Heart left ventricle (tissue), 16 donors: ENCODE data around the gene CLDN24. TPM values are rescaled to one million over a fixed set of nuclear protein-coding genes. Genes with fewer than 3 reads are reported as not detected.

ENCODE experiments used
- ATAC-seq, 4 donors: fragments of 200-7000 bp; cut with Tn5 transposase; one replicate each; pipeline ENCODE4 v1.9.1; 2020 to 2022; ENCODE audit warnings: moderate library complexity in 4 of 4, mild to moderate bottlenecking in 3 of 4, moderate number of reproducible peaks in 1 of 4
- DNase-seq, 5 donors: peaks; one replicate each; pipeline ENCODE4 v3.0.0-alpha.2; 2020
- H3K27ac ChIP-seq, 12 donors: fragments of 200-600 bp; sonication (generic) in 4 of 12; one replicate each; pipeline versions ENCODE4 v1.5.0 to v1.8.0; 2016 to 2022; ENCODE audit warnings: mild to moderate bottlenecking in 2 of 12
- H3K27me3 ChIP-seq, 9 donors: fragments of 200-600 bp; sonication (generic) in 2 of 9; one replicate each; pipeline versions ENCODE4 v1.5.1 to v1.8.0; 2016 to 2022; ENCODE audit warnings: mild to moderate bottlenecking in 3 of 9
- H3K36me3 ChIP-seq, 9 donors: fragments of 200-600 bp; sonication (generic) in 2 of 9; one replicate each; pipeline versions ENCODE4 v1.5.0 to v1.8.0; 2018 to 2022; ENCODE audit warnings: mild to moderate bottlenecking in 2 of 9
- H3K4me1 ChIP-seq, 12 donors: fragments of 200-600 bp; sonication (generic) in 4 of 12; one replicate each; pipeline versions ENCODE4 v1.5.0 to v1.8.0; 2016 to 2022; ENCODE audit warnings: mild to moderate bottlenecking in 3 of 12
- H3K4me3 ChIP-seq, 12 donors: fragments of 200-600 bp; sonication (generic) in 4 of 12; one replicate each; pipeline versions ENCODE4 v1.5.0 to v1.8.0; 2017 to 2022; ENCODE audit warnings: mild to moderate bottlenecking in 9 of 12, moderate library complexity in 4 of 12
- H3K9me3 ChIP-seq, 12 donors: fragments of 200-600 bp; sonication (generic) in 4 of 12; one replicate each; pipeline versions ENCODE4 v1.5.0 to v1.8.0; 2016 to 2022; ENCODE audit warnings: mild to moderate bottlenecking in 1 of 12
- CTCF ChIP-seq, 12 donors: fragments of 200-600 bp; sonication (generic) in 4 of 12; IDR thresholded peaks; one replicate each; pipeline versions ENCODE4 v1.5.0 to v1.8.0; 2018 to 2022; ENCODE audit warnings: antibody characterized with exemption in 12 of 12, mild to moderate bottlenecking in 5 of 12
- POLR2A ChIP-seq, 2 donors: fragments of 450-650 bp; IDR thresholded peaks; one replicate each; pipeline ENCODE4 v1.6.1; 2017; ENCODE audit warnings: antibody characterized with exemption in 2 of 2, mild to moderate bottlenecking in 2 of 2, moderate library complexity in 2 of 2
- WGBS, 4 donors: extraction: QIAGEN DNeasy Blood & Tissue Kit in 2 of 4; methylation state at CpG; one replicate each; pipeline versions ENCODE4 v1.1.5 to v1.1.7; 2013 to 2018; 5-methylcytosine and 5-hydroxymethylcytosine counted together
- intact Hi-C, 10 donors: fragments of 100-400 bp; cut with DNase I; formaldehyde crosslinking; loops; one replicate each; pipeline versions ENCODE4 v1.11.1 to v1.14.2; 2022
- polyA plus RNA-seq, 2 donors: library from polyadenylated mRNA; stranded (reverse); fragments of 200-250 nt; gene quantifications; one replicate each; pipeline ENCODE4 v1.2.3, GENCODE V29; 2013
- total RNA-seq, 9 donors: library from RNA; depleted of rRNA in 2 of 9; stranded (reverse); fragments of >200 nt in 2 of 9; fragmentation: NEBNext Ultra II Directional in 3 of 9; extraction: Animal tissue kit (Norgen Biotek cat#: 25700) in 3 of 9; gene quantifications; one replicate each; pipeline versions ENCODE4 v1.1.0 to v1.2.4, GENCODE V29; 2016 to 2023
- donor health status: ischemic (EF 13 %, LVEDD 7.1; RV severe dilation, severe dysfunction).
- donor health status: healthy with polysubstance abuse.
- donor health status: DM: no; HTN: yes; CAD: no.
- donor health status: DM: no; HTN: no; CAD: no.
- donor health status: ischemic (EF 25% LVEDD 6.9; RV normal size, moderate dysfunction).
- donor health status: ischemic (EF 25% LVEDD 5.7; RV mildly dilated, moderate dysfunction).
- donor health status: healthy.
- donor health status: DM: yes; HTN: yes; CAD: no.
- donor health status: ischemic (EF 35%, LVEDD 5.7; RV mildly dilated, moderate dysfunction).
- donor health status: nonischemic (EF 11% LVEDD 7.7; RV severe dilation, severe dysfunction).
- donor health status: DM: yes; HTN: yes; CAD: no.
- donor health status: PGD.
- donor health status: ischemic (EF 29% LVEDD 5.4; RV normal size, mild dysfunction).
- donor health status: nonischemic (EF 23%, LVEDD 6.1; RV moderate dilation, normal function).

The CLDN24 gene
- total and polyA plus RNA-seq, 11 donors, result not detected

DNA sequence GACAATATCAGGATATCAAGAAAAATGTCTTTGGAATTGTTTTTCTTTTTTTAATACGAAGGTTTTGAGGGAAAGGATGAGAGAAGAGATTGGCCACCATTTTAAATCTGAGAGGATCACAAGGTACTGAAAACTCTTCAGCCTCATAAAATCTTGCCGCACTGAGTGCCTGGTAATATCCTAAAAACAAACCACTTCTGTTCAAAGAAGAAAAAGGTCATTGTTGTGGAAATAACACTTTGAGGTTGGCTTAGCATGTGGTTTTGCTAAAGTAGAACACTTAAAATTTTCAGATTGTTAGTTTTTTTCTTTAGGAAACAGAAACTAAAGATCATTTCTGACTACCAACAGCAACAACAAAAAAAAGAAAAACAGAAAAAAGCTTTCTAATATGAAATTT is 1.1 kb downstream of the CLDN24 start:
- Histone ChIP-seq H3K4me3 (no peak overlapping the region), H3K27me3 (no peaks in the 10 kb centered on the region), H3K27ac (no peak overlapping the region), H3K4me1 (no peaks in the 10 kb centered on the region), H3K9me3 (no peaks in the 10 kb centered on the region), H3K36me3 (peaks cover 0 to 32% (median 6%) of the 10 kb centered on the region in 9 donors)
- ATAC-seq (no peak), DNase-seq (no peak)
- intact Hi-C loops, result no loop called here
- WGBS, 4 donors, result 87 to 94% (median 91%) methylated on average over 2 of the region's 2 CpGs
- TF ChIP-seq POLR2A (IDR thresholded peaks at IDR 0.05), result no peak
- no peak for TF ChIP-seq CTCF (IDR thresholded peaks at IDR 0.05)

GRCh38 chr4:183320211-183321059 is 1.8 kb downstream of the CLDN24 start, which contains the start of gene CLDN22:
Gene CLDN22 (minus strand): TSS chr4:183320276. CDS start chr4:183320218, 58 bp downstream.
- Histone ChIP-seq H3K9me3 (no peaks in the 10 kb centered on the region), H3K27ac (no peak within 1 kb of the TSS), H3K27me3 (no peaks in the 10 kb centered on the region), H3K4me3 (no peak within 1 kb of the TSS), H3K36me3 (peaks cover 0 to 38% (median 12%) of the 10 kb centered on the region in 9 donors), H3K4me1 (no peaks in the 10 kb centered on the region)
- WGBS, 4 donors, result 88 to 92% (median 90%) methylated on average over 6 of the region's 6 CpGs
- ATAC-seq (no peak), DNase-seq (no peak)
- intact Hi-C loops, result no loop called here
- TF ChIP-seq POLR2A (IDR thresholded peaks at IDR 0.05), result no peak
- no peak for TF ChIP-seq CTCF (IDR thresholded peaks at IDR 0.05)

DNA sequence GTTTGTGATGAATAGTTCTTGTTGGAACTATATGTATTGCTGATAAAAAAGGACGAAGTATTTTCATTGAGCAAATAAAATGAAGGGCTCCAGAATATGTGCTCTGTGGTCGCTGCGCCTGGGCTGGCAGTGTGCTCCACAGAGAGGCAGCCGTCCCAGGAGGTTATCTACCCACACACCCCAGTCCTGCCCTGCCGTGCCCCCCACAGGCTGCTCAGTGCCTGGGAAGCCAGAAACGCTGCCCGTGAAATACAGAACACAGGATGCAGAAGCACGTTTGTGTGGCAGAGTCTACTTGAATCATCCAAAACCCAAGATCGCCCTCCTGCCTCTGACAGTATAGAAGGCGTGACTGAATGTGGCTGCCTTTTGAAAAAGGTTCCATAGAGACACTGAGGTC is 3.6 kb downstream of the CLDN24 start:
- ATAC-seq (no peak), DNase-seq (peak in 1 of 5 donors; percentile 32)
- H3K27me3 ChIP-seq, result no peaks in the 10 kb centered on the region
- H3K27ac ChIP-seq, result no peak overlapping the region
- H3K9me3 ChIP-seq, result no peaks in the 10 kb centered on the region
- no peak overlapping the region for H3K4me3 ChIP-seq
- 84 to 95% (median 89%) methylated on average over 10 of the region's 10 CpGs for WGBS, 4 donors
- intact Hi-C loops, result loop anchor here in 1 of 10 donors (10.0 kb wide), 1 partner anchor 86 kb away; no protein-coding TSS in a partner anchor
- TF ChIP-seq CTCF (IDR thresholded peaks at IDR 0.05) (no peak), POLR2A (IDR thresholded peaks at IDR 0.05) (no peak)
- H3K4me1 ChIP-seq, result no peaks in the 10 kb centered on the region
- H3K36me3 ChIP-seq, result peaks cover 0 to 56% (median 30%) of the 10 kb centered on the region in 9 donors

DNA sequence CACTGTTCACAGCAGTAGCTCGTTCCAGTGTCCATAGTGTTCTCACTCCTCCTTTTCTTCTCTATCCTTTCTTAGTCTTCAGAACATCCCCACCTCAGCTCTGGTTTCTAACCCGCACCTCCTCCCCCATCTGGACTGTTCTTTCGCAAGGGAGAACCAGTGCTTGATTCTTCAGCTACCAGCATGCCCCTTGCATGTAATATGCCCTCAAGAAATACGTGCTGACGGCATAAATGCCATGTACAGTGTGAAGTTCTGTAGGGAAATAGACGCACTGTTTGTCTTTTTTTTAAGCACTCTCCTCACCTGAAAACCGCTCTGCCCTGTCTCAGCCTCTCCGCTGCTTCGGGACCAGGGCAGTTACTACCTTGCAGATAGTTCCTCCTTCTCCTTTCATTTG is 7.4 kb downstream of the CLDN24 start:
- DNase-seq (no peak), ATAC-seq (no peak)
- intact Hi-C loops, result loop anchor here in 1 of 10 donors (10.0 kb wide), 1 partner anchor 90 kb away; no protein-coding TSS in a partner anchor
- WGBS, 4 donors, result 91 to 98% (median 93%) methylated on average over 9 of the region's 9 CpGs
- Histone ChIP-seq H3K9me3 (no peaks in the 10 kb centered on the region), H3K27ac (no peak overlapping the region), H3K4me3 (no peak overlapping the region), H3K36me3 (peaks cover 0 to 75% (median 47%) of the 10 kb centered on the region in 9 donors), H3K4me1 (no peaks in the 10 kb centered on the region), H3K27me3 (no peaks in the 10 kb centered on the region)
- TF ChIP-seq POLR2A (IDR thresholded peaks at IDR 0.05) (no peak), CTCF (IDR thresholded peaks at IDR 0.05) (no peak)
